ENCODE measurements around the gene PARP3.
"Not testable (repeated sequence)": the region's sequence is repeated elsewhere in the genome, so short reads cannot be mapped to it uniquely, and the experiment has no call there.

PARP3 gene

DNA sequence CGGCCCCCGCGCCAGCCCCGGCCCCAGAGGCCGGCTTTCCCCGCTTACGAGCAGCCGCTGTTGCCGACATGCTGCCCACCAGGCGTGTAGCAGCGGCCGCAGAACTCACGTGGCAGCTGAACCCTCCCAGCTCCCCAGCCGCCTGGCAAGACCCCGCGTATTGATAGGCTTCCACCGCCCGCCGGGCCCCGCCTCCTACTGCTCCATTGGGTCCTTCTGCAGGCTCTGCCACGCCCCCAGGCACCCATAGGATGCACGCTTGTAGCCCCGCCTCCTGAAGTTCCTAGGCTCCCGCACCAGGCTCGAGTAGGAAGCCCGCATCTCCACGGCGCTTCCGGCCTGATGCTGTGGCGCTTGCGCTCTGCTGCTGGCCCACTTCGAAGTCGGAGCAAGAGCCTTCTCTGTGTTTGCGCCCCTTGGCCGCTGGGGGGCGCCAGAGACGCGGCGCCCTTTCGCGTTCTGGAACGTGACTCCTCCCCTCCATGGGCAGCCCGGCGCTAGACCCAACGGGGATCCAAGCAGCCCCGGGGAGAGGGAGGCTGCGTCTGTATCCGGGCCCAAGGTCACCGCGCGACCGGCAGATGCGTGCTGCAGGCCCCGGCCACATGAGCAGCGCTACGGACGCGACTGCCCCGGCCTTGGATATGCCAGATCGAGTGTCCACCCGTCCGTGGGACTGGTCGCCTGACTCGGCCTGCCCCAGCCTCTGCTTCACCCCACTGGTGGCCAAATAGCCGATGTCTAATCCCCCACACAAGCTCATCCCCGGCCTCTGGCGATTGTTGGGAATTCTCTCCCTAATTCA lies at the start of gene PARP3, which contains the start of gene RRP9:
PARP3 (plus strand) TSS at position 566 of the 805 bp plus-strand sequence. CDS start 993 bp downstream, outside the sequence.
RRP9 (minus strand) TSS at position 107 of the 805 bp plus-strand sequence; CDS start at position 70, 37 bp downstream.
- peak; percentile 99 to 100 for DNase-seq (ENCODE audit: low read depth in 2 of 2)

DNA sequence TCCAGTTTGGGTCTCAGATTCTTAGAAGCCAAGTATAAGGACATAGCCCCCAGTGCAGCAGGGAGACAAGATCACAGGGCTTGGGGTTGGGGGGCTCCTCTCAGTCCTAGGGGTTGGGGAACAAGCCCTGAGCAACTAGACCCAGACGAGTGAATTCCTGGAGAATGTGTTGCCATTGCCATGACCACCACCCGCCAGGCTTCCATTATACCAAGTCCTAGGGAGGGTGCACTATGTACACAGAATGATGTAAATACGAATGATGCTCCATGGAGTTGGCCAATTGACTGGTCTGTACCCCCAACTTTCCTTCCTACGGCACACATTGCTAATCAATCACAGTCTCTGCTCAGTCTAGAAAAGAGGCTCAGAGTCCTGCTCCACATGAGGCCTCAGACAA lies 47.8 kb upstream of the PARP3 start:
- no peak for DNase-seq (ENCODE audit: low read depth in 2 of 2)

DNA sequence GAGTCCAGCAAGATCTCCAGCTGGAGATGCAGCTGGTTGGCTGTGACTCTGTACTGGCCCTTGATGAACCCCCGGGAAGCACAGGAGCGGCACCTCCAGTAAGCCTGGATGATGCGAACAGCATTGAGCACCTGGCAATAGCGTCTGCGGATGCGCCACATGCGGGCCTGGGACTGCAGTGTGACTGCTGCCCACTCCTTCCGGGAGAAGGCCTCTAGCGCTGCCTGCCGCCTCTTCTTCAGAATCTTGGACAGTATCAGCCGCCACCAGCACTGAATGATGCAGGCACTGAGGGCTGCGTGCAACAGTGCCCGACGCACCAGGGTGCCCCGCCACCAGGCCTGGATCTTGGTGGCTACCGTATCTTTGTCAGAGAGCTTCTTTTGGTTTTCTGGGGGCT lies 47.2 kb upstream of the PARP3 start:
- no peak for DNase-seq (ENCODE audit: low read depth in 2 of 2)

DNA sequence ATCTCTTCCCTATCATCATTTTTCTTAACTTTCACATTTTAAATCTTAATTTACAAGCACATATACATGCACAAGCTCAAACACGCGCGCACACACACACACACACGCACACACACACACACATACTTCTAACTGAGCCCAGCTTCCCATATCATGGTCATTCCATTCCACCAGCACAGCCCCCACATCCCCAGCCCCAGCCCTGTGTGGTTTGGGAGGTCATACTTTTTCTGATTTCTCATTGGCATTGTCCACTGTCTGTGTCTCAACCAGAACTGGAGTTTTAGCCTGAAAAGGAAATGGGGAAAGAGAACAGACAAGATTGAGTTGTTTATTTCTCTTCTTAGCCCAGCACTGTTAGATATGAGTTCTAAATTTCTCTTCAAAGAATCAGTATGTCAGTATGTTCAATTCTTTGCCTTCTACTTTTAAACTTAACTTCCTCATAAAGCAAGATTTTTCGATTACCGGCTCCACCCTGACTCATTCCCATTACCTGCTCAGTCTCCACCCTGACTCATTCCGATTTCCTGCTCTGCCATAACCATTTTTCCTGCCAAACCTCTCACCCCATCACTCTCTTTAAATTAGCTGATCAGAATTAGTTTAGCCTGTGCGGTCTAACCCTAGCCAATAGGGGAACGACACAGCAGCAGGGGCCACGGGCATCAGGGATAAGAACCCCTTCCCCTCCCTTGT lies 45.4 kb upstream of the PARP3 start:
- DNase-seq (ENCODE audit: low read depth in 2 of 2) = no peak

DNA sequence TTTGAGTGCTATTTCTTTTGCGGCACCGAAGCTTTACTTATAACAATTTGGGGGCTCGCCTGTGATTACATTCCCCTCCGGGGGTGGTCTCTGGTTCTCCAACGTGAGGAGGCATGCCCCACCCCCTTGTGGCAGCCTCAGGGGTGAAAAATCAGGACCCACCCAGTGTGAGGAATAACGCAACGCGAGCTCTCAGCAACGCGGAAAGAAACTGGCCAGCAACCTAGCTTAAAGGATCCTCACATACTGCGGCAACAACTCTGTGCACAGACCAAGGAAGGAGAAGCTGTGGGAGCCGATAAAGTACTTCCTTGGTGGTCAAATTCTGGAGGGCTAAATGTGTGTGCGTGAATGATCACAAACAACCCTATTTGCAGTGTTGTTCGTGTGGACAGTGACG lies 44.8 kb upstream of the PARP3 start:
- no peak for DNase-seq (ENCODE audit: low read depth in 2 of 2)

DNA sequence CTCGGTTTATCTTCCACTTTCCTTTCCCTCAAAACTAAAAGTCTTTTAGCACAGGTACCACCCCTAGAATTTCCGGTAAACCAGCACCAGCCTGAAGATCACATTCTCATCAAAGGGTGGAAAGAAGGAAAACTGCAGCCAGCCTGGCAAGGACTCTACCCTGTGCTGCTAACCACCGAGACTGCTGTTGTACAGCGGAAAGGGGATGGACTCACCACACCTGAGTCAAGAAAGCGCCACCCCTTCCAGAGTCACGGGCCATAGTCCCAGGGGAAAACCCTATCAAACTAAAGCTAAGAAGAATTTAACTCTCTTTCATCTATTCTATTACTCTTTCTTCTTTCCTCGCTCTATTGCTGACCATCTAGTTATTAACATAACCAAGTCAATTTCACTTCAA lies 42.1 kb upstream of the PARP3 start:
- DNase-seq (ENCODE audit: low read depth in 2 of 2) = not testable (repeated sequence)

DNA sequence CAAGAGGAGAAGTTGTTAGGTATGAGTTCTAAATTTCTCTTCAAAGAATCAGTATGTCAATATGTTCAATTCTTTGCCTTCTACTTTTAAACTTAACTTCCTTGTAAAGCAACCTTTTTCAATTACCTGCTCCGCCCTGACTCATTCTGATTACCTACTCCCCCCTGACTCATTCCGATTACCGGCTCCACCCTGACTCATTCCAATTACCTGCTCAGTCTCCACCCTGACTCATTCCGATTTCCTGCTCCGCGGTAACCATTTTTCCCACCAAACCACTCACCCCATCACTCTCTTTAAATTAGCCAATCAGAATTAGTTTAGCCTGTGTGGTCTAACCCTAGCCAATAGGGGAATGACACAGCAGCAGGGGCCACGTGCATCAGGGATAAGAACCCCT lies 39.8 kb upstream of the PARP3 start:
- peak in 1 of 2 donors; percentile 28 for DNase-seq (ENCODE audit: low read depth in 2 of 2)

DNA sequence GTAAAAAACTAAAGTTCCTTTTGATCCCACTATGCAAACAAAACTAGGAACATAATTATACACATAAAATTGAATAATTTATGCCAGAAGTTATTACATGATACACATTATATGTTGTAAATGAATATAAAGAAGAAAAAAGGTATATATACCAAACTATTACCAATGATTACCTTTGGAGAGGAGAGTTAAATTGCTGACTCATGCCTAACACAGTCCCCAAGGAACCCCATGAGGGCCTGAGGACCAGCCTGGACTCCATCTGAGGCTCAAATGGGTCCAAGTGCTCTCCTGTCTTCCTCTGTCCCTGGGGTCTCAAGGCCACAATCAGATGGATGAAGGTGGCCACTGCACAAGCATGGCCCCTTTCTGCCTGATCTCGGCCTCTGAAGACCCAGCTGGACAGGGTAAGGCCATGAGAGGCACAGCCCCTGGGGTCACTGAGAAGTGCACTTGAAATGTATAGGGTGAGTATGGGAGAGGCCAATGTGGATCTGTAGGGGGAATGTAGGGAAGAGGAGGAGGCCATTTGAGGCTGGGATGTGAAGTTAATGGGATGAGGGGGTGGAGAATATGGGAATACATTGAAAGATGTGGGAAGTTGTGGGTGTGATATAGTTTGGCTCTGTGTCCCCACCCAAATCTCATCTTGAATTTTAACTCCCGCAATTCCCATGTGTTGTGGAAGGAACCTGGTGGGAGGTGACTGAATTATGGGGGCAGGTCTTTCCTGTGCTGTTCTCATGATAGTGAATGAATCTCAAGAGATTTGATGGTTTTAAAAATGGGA lies 37.9 kb upstream of the PARP3 start:
- DNase-seq (ENCODE audit: low read depth in 2 of 2) = no peak

DNA sequence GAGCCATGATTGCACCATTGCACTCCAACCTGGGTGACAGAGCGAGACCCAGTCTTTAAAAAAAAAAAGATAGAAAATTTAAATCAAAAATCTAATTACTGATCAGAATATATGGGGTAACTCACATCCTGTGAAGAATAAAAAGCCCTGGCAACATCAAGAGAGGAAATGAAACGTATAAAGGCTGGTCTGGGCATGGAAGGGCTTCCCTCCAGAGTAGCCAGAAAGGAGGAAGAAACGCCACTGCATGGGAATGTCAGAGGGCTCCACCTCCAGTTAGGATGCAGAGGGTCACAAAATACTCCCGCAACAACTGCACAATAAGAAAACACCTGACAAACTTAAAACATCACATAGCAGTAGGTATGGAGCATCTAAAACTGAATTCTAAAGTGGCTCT lies 34.1 kb upstream of the PARP3 start:
- no peak for DNase-seq (ENCODE audit: low read depth in 2 of 2)

DNA sequence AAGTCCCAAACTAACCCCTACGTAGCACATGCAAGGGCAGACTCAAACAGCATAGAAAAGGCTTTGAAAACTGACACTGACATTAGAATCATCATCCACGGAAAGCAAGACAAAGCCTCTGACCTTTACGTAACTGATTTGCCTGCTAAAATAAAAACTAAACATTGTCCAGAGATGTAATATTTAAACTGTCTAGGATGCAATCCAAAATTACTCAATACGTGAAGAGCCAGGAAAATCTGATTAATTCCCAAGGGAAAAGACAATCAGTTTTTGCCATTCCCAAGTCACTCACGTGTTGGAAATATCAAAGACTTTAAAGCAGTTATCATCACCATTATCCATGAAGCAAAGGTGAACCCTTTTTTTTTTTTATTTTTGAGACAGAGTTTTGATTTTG lies 25.7 kb upstream of the PARP3 start:
- DNase-seq (ENCODE audit: low read depth in 2 of 2) = no peak

DNA sequence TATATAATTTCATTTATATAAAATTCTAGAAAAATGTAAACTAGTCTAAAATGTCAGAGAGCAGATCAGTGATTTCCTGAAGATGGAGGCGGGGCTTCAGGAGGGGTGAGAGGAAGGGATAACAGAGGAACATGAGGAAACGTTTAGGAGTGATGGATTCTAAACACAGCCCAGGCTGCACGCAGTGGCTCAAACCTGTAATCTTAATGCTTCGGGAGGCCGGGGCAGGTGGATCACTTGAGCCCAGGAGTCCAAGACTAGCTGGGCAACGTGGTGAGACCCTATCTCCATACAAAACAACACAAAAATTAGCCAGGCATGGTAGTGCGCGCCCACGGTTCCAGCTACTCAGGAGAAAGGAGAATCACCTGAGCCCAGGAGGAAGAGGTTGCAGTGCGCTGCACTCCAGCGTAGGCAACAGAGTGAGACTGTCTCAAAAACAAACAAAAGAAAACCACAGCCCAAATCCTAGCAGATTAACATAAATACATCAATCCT lies 21.0 kb upstream of the PARP3 start:
- DNase-seq (ENCODE audit: low read depth in 2 of 2) = no peak

DNA sequence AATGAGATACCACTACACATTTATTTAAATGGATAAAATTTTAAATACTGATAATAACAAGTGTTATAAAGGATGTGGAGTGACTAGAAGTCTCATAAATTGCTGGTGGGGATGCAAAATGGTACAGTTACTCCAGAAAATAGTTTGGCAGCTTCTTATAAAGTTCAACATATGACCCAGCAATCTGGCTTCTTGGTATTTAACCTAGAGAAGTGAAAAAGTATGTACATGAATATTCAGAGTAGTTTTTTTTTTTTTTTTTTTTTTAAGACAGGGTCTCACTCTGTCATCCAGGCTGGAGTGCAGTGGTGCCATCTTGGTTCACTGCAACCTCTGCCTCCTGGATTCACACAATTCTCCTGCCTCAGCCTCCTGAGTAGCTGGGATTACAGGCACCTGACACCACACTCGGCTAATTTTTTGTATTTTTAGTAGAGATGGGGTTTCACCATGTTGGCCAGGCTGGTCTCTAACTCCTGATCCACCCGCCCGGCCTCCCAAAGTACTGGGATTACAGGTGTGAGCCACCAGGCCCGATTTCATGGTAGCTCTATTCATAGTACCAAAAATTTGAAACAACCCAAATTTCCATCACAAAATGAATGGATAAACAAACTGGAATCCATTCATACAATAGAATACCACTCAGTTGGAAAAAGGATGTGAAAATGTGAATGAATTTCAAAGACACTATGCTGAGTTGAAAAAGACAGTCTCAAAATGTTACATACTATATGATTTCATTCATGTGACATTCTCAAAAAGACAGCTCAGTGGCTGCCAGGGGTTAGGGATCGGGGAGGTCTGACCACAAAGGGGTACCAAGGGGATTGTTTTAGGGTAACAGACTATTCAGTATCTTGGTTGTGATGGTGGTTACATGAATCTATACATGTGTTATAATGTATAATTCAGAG lies 14.8 kb upstream of the PARP3 start:
- no peak for DNase-seq (ENCODE audit: low read depth in 2 of 2)

DNA sequence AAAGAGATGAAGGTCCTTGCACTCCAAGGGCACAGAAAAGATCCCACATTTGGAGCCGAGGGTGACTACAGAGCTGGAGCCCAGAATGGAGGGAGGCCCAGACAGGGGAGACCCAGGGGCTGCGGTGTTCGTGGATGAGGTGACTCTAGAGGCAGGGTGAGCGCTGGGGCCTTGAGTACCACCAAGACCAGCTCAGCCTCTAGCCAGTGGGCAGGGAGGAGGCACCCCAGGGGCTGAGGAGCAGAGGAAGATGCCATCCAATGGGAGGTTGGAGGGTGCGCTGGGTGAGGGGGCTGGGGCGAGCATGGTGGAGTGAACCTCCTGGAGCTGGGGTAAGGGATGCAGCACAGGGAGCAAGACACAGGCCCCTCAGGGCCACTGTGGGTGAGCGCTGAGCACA lies 13.7 kb upstream of the PARP3 start:
- no peak for DNase-seq (ENCODE audit: low read depth in 2 of 2)

DNA sequence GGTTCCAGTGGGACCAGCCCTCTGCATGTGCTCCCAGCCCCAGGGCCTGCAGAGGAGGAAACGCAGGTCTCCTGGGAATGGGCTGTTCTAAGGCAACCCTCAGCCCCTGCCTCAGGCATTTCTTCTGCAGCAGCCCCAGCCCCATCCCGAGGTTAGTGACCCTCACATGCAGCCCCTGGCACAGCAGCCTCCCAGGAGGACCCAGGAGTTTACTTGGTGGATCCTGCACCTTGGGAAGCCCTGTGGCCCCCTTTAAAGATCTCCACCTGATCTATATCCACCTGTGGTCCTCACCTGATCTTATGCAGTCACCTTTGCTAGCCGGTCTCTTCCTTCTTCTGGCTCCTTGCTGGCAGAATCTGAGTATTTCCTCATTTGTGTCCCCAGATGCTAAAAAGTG lies 13.2 kb upstream of the PARP3 start:
- not testable (repeated sequence) for DNase-seq (ENCODE audit: low read depth in 2 of 2)

DNA sequence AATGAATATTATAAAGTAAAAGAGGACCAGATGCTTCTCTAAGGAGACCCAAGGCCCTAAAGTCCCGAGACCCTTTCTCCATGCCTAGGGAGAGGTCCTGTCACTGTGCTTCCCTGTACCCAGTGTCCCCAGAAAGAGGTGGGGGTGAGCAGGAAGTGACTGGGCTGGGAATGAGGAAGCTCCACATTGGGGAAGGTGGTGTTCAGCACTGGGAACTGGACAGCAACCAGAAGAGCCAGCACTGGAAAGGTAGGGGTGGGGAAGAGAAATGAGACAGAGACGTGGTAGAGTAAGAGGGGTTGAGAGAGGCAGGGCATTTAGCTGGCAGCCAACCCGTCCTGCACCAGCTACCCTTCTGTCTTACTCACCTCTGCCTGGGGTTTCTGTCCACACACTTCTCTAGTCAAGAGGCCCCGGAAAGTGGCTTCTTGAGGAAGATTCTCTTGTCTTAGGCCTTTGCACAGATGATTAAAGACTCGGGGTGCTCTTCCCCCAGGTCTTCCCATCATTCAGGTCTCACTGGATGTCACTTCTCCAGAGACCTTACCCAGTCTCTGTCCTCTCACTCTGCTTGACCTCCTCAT lies 12.7 kb upstream of the PARP3 start:
- DNase-seq (ENCODE audit: low read depth in 2 of 2) = no peak

DNA sequence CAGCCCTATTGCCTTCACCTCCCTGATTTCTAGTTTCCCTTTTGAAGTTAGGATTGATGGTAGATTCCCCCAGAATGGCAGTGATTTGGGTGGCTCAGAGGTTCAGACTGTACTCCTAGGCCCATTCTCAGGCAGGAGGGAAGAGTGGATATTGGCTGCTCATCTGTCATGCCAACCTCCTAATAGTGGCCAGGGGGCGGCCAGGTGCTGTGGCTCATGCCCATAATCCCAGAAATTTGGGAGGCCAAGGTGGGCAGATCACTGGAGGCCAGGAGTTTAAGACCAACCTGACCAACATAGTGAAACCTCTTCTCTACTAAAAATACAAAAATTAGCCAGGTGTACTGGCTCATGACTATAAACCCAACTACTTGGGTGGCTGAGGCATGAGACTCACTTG lies 11.7 kb upstream of the PARP3 start:
- DNase-seq (ENCODE audit: low read depth in 2 of 2) = no peak

DNA sequence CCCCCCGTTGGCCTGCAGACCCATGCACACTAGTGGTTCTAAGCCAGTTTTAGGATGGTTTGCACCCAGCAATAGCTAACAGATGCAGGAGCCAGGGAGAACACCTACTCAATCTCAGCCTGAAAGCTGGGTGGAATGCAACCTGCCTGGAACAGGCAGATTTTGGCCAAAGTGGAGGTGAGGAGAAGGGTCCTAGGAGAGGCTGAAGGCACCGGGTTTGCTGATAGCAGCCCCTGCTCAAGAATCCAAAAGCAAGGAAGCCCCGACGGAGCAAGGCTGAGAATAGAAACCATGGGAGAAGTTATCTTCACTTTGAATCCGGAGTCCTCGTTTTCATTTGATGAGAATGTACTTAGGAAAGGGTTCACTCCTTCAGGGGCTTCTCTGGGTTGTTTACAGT lies 10.4 kb upstream of the PARP3 start:
- DNase-seq (ENCODE audit: low read depth in 2 of 2) = no peak

DNA sequence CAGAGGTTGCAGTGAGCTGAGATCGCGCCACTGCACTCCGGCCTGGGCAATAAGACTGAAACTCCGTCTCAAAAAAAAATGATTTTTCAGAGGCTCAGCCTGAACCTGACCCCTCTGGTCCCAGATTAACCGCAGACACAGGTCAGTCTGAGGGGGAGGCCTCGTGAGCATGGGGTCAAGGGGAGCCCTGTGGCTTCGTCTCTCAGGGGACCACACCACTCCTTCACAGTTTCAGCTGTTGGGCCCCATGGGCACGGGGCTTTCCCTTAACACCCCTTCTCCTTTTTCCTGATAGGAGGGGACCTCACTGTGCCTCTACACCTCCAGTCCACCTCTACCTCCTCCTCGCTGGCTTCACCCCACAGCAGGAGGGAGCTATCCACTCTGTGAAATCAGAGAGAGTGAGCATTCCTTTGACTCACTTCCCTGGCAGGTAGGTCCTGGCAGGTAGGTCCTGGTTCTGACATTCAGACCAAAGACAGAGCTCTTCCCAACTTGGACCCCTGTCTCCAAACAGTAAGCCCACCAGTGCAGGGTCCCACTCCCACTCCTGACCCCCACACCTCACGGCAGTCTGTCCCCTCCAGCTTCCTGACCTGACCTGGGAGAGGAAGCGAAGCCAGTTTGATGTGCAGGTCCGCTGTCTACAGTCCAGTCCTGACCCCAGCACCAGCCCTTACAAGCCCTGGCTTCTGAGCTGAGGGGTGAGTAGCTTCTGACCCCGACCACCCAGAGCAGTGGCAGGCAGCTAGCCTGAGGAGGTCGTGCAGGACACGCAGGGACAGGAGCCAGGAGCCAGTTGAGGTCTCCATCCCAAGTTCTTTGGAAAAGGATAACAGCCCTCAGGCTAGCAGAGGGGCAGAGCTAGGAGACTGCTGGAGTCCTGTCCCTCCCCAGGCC lies 9.4 kb upstream of the PARP3 start:
- DNase-seq (ENCODE audit: low read depth in 2 of 2) = no peak

DNA sequence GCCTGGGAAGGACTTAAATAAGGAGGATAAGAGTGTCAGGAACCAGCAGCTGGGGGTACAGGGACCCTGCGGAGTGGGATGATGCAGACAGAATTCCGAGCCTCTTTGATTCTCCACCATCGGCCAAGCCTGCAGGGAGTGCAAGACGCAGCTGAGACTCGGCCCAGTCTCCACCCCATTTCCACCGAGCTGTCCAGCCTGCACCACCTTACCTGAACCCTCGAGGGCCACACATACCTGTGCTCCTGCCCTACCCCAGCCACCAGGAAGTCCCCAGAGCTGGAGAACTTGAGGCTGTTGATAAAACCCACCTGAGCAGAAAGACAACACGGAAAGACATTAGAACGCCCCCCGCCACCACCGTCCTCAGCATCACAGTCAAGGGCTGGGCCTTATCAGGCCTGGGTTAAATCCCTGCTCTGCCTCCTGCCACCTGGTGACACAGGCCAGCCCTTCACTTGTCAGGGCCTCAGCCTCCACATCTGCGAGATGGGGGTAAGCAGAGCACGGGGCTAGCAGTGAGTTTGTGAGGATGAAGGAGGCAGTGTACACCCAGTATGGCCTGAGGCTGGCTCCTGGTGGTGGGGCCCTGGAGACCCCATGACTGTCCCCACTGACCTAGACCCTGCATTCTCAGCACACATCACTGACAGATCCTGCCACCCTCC lies 8.6 kb upstream of the PARP3 start:
- no peak for DNase-seq (ENCODE audit: low read depth in 2 of 2)
